H9 (cell line): ENCODE data around the gene RIIAD1. TPM values are rescaled to one million over a fixed set of nuclear protein-coding genes. Genes with fewer than 3 reads are reported as not detected.
A peak's percentile ranks its signal among the peaks of the same experiment; 100 is the strongest.

Experiments
- DNase-seq: peaks from one replicate; pipeline ENCODE4 v3.0.0-alpha.2; 2017
- H2AFZ ChIP-seq: one replicate; pipeline ENCODE4 v1.6.1; 2013; ENCODE audit warnings: mild to moderate bottlenecking, low read length, control low read depth, moderate library complexity
- H2AK5ac ChIP-seq: 2 replicates; pipeline ENCODE4 v1.6.1; 2013; ENCODE audit warnings: low read length, control low read depth, mixed read lengths; ENCODE audit not compliant: insufficient read length
- H2BK120ac ChIP-seq: one replicate; pipeline ENCODE4 v1.6.1; 2013; ENCODE audit warnings: low read depth, mild to moderate bottlenecking, low read length, control low read depth, inconsistent platforms; ENCODE audit not compliant: poor library complexity, severe bottlenecking
- H2BK12ac ChIP-seq: 2 replicates; pipeline ENCODE4 v1.6.1; 2013; ENCODE audit warnings: low read length, control low read depth, mixed read lengths, low read depth; ENCODE audit not compliant: insufficient read length
- H2BK15ac ChIP-seq: 2 replicates; pipeline ENCODE4 v1.6.1; 2013; ENCODE audit warnings: low read depth, low read length, control low read depth
- H2BK20ac ChIP-seq: one replicate; pipeline ENCODE4 v1.6.1; 2013; ENCODE audit warnings: low read depth, mild to moderate bottlenecking, low read length, control low read depth, inconsistent platforms; ENCODE audit not compliant: poor library complexity, severe bottlenecking
- H2BK5ac ChIP-seq: 2 replicates; pipeline ENCODE4 v1.6.1; 2013; ENCODE audit warnings: low read length, control low read depth, mixed read lengths; ENCODE audit not compliant: insufficient read length
- H3K14ac ChIP-seq: 2 replicates; pipeline ENCODE4 v1.6.1; 2013; ENCODE audit warnings: low read length, control low read depth; ENCODE audit not compliant: insufficient read depth
- H3K18ac ChIP-seq: 2 replicates; pipeline ENCODE4 v1.6.1; 2013; ENCODE audit warnings: low read depth, mild to moderate bottlenecking, mixed read lengths, low read length, control low read depth; ENCODE audit not compliant: insufficient read length
- H3K23ac ChIP-seq: 2 replicates; pipeline ENCODE4 v1.6.1; 2013; ENCODE audit warnings: low read length, control low read depth, mixed read lengths, low read depth; ENCODE audit not compliant: insufficient read length
- H3K23me2 ChIP-seq: 2 replicates; pipeline ENCODE4 v1.6.1; 2013; ENCODE audit warnings: low read depth, mild to moderate bottlenecking, mixed read lengths, low read length, control low read depth; ENCODE audit not compliant: insufficient read length, poor library complexity, severe bottlenecking
- H3K27ac ChIP-seq: 2 replicates; pipeline ENCODE4 v1.5.1; 2013; ENCODE audit warnings: low read length, control low read depth, mixed read lengths, low read depth; ENCODE audit not compliant: insufficient read length
- H3K27me3 ChIP-seq: 2 replicates; pipeline ENCODE4 v1.6.1; 2013; ENCODE audit warnings: low read length, control low read depth, inconsistent platforms; ENCODE audit not compliant: insufficient read depth
- H3K4ac ChIP-seq: 2 replicates; pipeline ENCODE4 v1.6.1; 2013; ENCODE audit warnings: low read depth, mild to moderate bottlenecking, control low read depth, inconsistent platforms, low read length, moderate library complexity
- H3K4me1 ChIP-seq: 2 replicates; pipeline ENCODE4 v1.6.1; 2013; ENCODE audit warnings: low read length, control low read depth, inconsistent platforms; ENCODE audit not compliant: insufficient read depth
- H3K4me2 ChIP-seq: 2 replicates; pipeline ENCODE4 v1.6.1; 2013; ENCODE audit warnings: low read length, control low read depth, mixed read lengths; ENCODE audit not compliant: insufficient read length, insufficient read depth
- H3K56ac ChIP-seq: 2 replicates; pipeline ENCODE4 v1.6.1; 2013; ENCODE audit warnings: low read depth, mild to moderate bottlenecking, mixed read lengths, low read length, control low read depth; ENCODE audit not compliant: insufficient read length
- H3K79me1 ChIP-seq: 2 replicates; pipeline ENCODE4 v1.6.1; 2013; ENCODE audit warnings: low read depth, mild to moderate bottlenecking, moderate library complexity, low read length, control low read depth, inconsistent platforms; ENCODE audit not compliant: insufficient read depth, poor library complexity, severe bottlenecking
- H3K79me2 ChIP-seq: 2 replicates; pipeline ENCODE4 v1.6.1; 2013; ENCODE audit warnings: low read length, control low read depth, inconsistent platforms; ENCODE audit not compliant: insufficient read depth
- H3K9ac ChIP-seq: 2 replicates; pipeline ENCODE4 v1.6.1; 2013; ENCODE audit warnings: low read length, control low read depth, mixed read lengths; ENCODE audit not compliant: insufficient read length; ENCODE audit errors: extremely low read depth
- H3K9me3 ChIP-seq: one replicate; pipeline ENCODE4 v1.6.1; 2013; ENCODE audit warnings: low read depth, low read length, inconsistent platforms; ENCODE audit not compliant: control insufficient read depth
- H3T11ph ChIP-seq: one replicate; pipeline ENCODE4 v1.6.1; 2013; ENCODE audit warnings: mild to moderate bottlenecking, low read length, control low read depth, inconsistent platforms
- H4K20me1 ChIP-seq: one replicate; pipeline ENCODE4 v1.6.1; 2013; ENCODE audit not compliant: control insufficient read depth, insufficient read length, insufficient read depth
- H4K5ac ChIP-seq: 2 replicates; pipeline ENCODE4 v1.6.1; 2013; ENCODE audit warnings: low read depth, mild to moderate bottlenecking, mixed read lengths, low read length, control low read depth; ENCODE audit not compliant: insufficient read length
- H4K8ac ChIP-seq: replicated peaks from 2 replicates; pipeline ENCODE4 v1.6.1; 2013; ENCODE audit warnings: low read length, control low read depth, mixed read lengths, low read depth; ENCODE audit not compliant: insufficient read length
- H4K91ac ChIP-seq: 2 replicates; pipeline ENCODE4 v1.6.1; 2013; ENCODE audit warnings: low read depth, mild to moderate bottlenecking, moderate library complexity, mixed read lengths, low read length, control low read depth; ENCODE audit not compliant: insufficient read length
- H3K27ac Mint-ChIP-seq, 3 experiments: 2 replicates in 2 of 3; 3 replicates in 1 of 3; pipeline ENCODE4 v1.8.0; 2020 to 2021; ENCODE audit warnings: mixed read lengths in 3 of 3, mild to moderate bottlenecking in 1 of 3, moderate library complexity in 1 of 3
- H3K27me3 Mint-ChIP-seq: 2 replicates; pipeline ENCODE4 v1.8.0; 2021; ENCODE audit warnings: low read depth, mild to moderate bottlenecking, moderate library complexity, mixed read lengths
- H3K36me3 Mint-ChIP-seq, 3 experiments: 2 replicates in 2 of 3; 3 replicates in 1 of 3; pipeline ENCODE4 v1.8.0; 2020 to 2021; ENCODE audit warnings: low read depth in 3 of 3, mixed read lengths in 3 of 3; ENCODE audit not compliant: insufficient read depth in 1 of 3
- H3K4me1 Mint-ChIP-seq, 2 experiments: 2 replicates each; pipeline ENCODE4 v1.8.0; 2020; ENCODE audit warnings: mixed read lengths in 2 of 2
- H3K4me3 Mint-ChIP-seq, 2 experiments: 2 replicates in 1 of 2; 3 replicates in 1 of 2; pipeline ENCODE4 v1.8.0; 2020 to 2021; ENCODE audit warnings: mild to moderate bottlenecking in 2 of 2, mixed read lengths in 2 of 2, moderate library complexity in 1 of 2
- H3K9me3 Mint-ChIP-seq, 2 experiments: 2 replicates in 1 of 2; 3 replicates in 1 of 2; pipeline ENCODE4 v1.8.0; 2020; ENCODE audit warnings: mild to moderate bottlenecking in 2 of 2, mixed read lengths in 2 of 2, moderate library complexity in 1 of 2
- WGBS: extraction: QIAGEN DNeasy Blood & Tissue Kit; methylation state at CpG from one replicate; pipeline ENCODE4 v1.1.7; 2013; ENCODE audit warnings: missing lambda C conversion rate, low lambda C conversion rate, mixed read lengths; ENCODE audit not compliant: insufficient read length; ENCODE audit errors: extremely low coverage; 5-methylcytosine and 5-hydroxymethylcytosine counted together
- total RNA-seq: library from RNA; stranded (reverse); gene quantifications from 2 replicates; pipeline ENCODE4 v1.2.1, GENCODE V29; 2021
- TF ChIP-seq, protein P1 (sequence below): fragments of 200-600 bp; sonication (generic); conservative IDR thresholded peaks from 3 replicates; pipeline ENCODE4 v1.8.0; 2021; ENCODE audit warnings: antibody characterized with exemption, mild to moderate bottlenecking

RIIAD1 gene
- total RNA-seq, 1 experiment from 2014 or later, result 1.4 TPM

DNA sequence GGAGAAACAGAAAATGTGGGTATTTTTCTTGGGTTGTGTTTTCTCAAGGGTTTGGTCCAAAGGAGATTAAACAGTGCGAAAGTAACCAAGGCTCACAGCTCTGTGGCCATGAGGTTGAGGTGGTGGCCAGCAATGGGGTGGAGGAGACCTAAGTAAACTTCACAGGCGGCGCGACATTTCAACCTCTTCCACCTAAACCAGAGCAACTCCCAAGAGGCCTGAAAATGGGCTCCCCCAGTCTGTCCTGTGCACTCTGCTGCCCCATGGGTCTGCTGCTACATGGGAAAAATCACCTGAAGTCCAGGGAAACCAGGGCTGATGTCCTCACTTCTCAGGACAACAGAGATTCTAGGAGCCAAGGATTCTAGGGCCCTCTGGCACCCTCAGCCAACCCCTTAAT is 17.1 kb upstream of the RIIAD1 start:
- H2BK12ac ChIP-seq, result no peak overlapping the region
- no peak overlapping the region for H3K9ac ChIP-seq
- TF ChIP-seq, protein P1, sequence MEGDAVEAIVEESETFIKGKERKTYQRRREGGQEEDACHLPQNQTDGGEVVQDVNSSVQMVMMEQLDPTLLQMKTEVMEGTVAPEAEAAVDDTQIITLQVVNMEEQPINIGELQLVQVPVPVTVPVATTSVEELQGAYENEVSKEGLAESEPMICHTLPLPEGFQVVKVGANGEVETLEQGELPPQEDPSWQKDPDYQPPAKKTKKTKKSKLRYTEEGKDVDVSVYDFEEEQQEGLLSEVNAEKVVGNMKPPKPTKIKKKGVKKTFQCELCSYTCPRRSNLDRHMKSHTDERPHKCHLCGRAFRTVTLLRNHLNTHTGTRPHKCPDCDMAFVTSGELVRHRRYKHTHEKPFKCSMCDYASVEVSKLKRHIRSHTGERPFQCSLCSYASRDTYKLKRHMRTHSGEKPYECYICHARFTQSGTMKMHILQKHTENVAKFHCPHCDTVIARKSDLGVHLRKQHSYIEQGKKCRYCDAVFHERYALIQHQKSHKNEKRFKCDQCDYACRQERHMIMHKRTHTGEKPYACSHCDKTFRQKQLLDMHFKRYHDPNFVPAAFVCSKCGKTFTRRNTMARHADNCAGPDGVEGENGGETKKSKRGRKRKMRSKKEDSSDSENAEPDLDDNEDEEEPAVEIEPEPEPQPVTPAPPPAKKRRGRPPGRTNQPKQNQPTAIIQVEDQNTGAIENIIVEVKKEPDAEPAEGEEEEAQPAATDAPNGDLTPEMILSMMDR, result no peak
- no peaks in the 10 kb centered on the region for H3K27me3 Mint-ChIP-seq
- no peak overlapping the region for H2AFZ ChIP-seq
- no peaks in the 10 kb centered on the region for H3K27me3 ChIP-seq
- H3K4me1 ChIP-seq, result no peaks in the 10 kb centered on the region
- H2BK5ac ChIP-seq, result no peak overlapping the region
- H2BK120ac ChIP-seq, result no peak overlapping the region
- H4K91ac ChIP-seq, result no peak overlapping the region
- H3K14ac ChIP-seq, result no peak overlapping the region; the same call in 1 of the 2 replicates
- no peak overlapping the region for H3T11ph ChIP-seq
- WGBS, result no CpG with 5 or more reads among the region's 4 CpGs
- H3K9me3 Mint-ChIP-seq, result no peaks in the 10 kb centered on the region
- no peak overlapping the region for H3K27ac ChIP-seq
- H2BK20ac ChIP-seq, result no peak overlapping the region
- no peak overlapping the region for H4K8ac ChIP-seq
- no peak overlapping the region for H3K23ac ChIP-seq
- no peak overlapping the region for H2AK5ac ChIP-seq
- DNase-seq, result no peak
- H3K4ac ChIP-seq, result no peak overlapping the region
- no peaks in the 10 kb centered on the region for H4K20me1 ChIP-seq
- no peak overlapping the region for H3K18ac ChIP-seq
- peaks cover under 1 to 19% (median 18%) of the 10 kb centered on the region in 3 experiments; a peak in 6 of 7 replicates for H3K36me3 Mint-ChIP-seq
- H3K79me2 ChIP-seq, result no peaks in the 10 kb centered on the region
- peaks cover 4 to 10% of the 10 kb centered on the region in 2 experiments; a peak in 3 of 4 replicates for H3K4me1 Mint-ChIP-seq
- no peak overlapping the region for H3K4me3 Mint-ChIP-seq
- peak overlapping the region; percentile 8 to 77 (median 34); a peak in 2 of 7 replicates for H3K27ac Mint-ChIP-seq
- no peaks in the 10 kb centered on the region for H3K9me3 ChIP-seq
- no peak overlapping the region for H3K4me2 ChIP-seq
- H4K5ac ChIP-seq, result no peak overlapping the region
- H3K56ac ChIP-seq, result no peak overlapping the region
- no peaks in the 10 kb centered on the region for H3K23me2 ChIP-seq
- H2BK15ac ChIP-seq, result no peak overlapping the region
- no peaks in the 10 kb centered on the region for H3K79me1 ChIP-seq
